Cardiac fibroblast (primary cell): Measurements from ENCODE around the gene TNF.

ENCODE experiments used
- DNase-seq, 2 donors: peaks; one replicate each; pipeline versions ENCODE4 v3.0.0 to v3.0.0-alpha.2; 2010; ENCODE audit warnings: low read depth in 2 of 2
- H3K4me3 ChIP-seq, 2 donors: replicated peaks in 1 of 2; 1 replicate in 1 of 2; 2 replicates in 1 of 2; pipeline ENCODE4 v1.5.1; 2011; ENCODE audit warnings: low read depth in 2 of 2, low read length in 2 of 2, mild to moderate bottlenecking in 2 of 2, moderate library complexity in 1 of 2
- TF ChIP-seq, protein P1 (sequence below): IDR thresholded peaks from one replicate; pipeline ENCODE4 v1.5.1; 2011; ENCODE audit warnings: low read depth, mild to moderate bottlenecking, low read length, inconsistent platforms

TNF gene

DNA sequence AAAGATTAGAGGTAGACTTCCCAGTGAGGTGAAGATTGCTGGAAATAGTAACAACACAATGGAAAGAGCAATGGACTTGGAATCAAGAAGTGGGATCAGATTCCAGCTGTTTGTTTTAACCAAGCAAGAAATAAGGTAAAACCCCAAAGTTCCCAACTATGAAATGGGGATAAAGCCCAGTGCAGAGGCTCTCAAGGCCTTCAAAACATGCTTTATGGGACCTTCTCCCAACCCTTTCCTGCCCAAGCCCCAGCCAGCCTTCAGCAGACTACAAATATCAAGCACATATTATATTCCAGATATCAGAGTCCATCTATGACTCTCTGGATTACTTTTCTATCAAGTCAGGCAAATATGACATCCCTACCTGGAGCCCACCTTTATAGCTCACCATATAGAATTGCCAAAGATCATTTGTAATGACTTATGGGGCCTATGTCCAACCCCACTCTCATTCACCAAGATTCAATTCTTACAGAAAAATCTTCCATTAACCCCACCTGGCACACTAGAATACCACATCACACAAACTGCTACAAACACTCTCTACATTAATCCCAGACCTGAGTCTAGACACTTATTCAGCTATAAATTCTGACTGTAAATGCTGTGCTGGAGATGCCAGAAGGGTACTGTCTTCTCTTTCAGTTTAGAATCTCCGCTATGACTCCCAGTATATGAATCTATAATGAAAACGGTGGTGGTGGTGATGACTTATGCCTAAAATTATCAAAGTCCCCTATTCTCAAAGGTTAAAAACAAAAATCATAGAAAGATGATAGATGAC is 39.6 kb upstream of the TNF start:
- H3K4me3 ChIP-seq = no peak overlapping the region
- TF ChIP-seq, protein P1, sequence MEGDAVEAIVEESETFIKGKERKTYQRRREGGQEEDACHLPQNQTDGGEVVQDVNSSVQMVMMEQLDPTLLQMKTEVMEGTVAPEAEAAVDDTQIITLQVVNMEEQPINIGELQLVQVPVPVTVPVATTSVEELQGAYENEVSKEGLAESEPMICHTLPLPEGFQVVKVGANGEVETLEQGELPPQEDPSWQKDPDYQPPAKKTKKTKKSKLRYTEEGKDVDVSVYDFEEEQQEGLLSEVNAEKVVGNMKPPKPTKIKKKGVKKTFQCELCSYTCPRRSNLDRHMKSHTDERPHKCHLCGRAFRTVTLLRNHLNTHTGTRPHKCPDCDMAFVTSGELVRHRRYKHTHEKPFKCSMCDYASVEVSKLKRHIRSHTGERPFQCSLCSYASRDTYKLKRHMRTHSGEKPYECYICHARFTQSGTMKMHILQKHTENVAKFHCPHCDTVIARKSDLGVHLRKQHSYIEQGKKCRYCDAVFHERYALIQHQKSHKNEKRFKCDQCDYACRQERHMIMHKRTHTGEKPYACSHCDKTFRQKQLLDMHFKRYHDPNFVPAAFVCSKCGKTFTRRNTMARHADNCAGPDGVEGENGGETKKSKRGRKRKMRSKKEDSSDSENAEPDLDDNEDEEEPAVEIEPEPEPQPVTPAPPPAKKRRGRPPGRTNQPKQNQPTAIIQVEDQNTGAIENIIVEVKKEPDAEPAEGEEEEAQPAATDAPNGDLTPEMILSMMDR = no peak
- DNase-seq = no peak

DNA sequence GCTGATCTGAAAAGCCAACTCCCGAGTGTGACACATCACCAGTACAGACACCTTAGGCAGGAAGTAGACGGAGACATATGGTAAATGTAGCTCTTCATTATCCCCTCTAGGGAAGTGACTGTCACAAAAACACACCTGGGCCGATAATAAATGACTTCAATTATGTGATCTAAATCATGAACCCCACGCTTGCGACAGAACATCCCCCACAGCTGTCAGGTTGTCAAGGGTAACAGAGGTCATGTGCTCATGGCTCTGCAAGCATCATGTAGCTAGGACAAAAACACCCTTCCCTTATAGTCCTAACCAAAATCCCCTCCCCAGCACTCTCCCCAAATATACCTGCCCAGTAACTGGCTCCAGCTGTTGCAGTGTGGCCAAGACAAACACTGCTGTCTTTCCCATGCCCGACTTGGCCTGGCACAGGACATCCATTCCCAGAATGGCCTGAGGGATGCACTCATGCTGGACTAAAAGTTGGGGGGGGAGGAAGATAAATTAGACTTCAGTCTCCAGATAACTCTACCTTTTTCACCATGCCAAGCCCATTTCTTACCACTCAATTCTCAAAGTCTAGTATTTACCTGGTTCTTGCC is 36.5 kb upstream of the TNF start:
- no peak for DNase-seq
- H3K4me3 ChIP-seq = peak overlapping the region; percentile 6 to 70
- TF ChIP-seq, protein P1 = no peak

DNA sequence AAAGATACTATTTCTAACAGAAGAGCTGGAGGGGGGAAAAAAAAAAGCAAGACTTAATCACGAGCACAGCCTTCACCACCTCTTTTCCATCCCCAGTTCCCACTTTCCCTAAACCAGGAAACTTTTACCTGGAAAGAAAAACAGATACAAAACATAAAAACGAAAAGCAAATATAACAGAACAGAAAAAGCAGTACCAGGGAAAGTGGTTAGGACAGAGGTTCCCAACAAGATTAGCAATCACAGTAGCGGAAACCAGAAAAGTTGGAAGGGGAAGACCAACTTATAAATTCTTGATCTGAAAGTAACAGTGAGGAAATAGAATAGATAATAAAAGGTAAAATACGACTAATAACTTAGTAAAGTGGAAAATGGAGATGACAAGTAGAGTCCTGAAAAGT is 34.7 kb upstream of the TNF start:
- TF ChIP-seq, protein P1 = no peak
- DNase-seq = no peak
- peak overlapping the region; percentile 70 to 72 for H3K4me3 ChIP-seq

DNA sequence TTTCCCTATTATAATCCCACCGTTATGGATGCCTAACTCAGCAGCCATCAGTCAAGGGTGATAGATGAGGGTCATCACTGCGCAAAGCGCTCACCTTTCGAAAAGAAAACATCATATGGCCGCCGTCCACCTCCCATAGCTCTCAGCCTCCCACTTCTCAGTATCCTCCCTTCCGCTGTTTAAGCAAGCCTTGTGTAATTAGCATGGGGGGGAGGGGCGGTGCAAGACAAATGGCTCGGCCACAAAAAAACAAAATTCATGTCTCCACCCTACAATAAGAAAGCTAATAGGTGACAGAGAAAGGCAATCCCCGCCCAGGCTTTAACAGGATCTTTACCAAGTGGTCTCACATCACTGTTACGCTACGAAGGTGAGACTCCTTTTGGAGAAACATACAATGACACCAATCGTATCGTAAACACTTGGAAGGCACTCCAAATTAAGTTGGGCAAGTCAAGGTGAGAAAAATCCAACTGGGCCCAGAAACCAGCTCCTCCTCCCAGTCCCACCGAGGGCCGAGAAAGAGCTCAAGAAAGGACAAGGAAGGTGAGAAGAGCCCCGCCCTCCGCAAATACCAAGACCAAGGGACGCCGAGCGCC is 34.2 kb upstream of the TNF start:
- peak; percentile 75 to 76 for DNase-seq
- TF ChIP-seq, protein P1 = no peak
- H3K4me3 ChIP-seq = peak overlapping the region; percentile 70 to 72

DNA sequence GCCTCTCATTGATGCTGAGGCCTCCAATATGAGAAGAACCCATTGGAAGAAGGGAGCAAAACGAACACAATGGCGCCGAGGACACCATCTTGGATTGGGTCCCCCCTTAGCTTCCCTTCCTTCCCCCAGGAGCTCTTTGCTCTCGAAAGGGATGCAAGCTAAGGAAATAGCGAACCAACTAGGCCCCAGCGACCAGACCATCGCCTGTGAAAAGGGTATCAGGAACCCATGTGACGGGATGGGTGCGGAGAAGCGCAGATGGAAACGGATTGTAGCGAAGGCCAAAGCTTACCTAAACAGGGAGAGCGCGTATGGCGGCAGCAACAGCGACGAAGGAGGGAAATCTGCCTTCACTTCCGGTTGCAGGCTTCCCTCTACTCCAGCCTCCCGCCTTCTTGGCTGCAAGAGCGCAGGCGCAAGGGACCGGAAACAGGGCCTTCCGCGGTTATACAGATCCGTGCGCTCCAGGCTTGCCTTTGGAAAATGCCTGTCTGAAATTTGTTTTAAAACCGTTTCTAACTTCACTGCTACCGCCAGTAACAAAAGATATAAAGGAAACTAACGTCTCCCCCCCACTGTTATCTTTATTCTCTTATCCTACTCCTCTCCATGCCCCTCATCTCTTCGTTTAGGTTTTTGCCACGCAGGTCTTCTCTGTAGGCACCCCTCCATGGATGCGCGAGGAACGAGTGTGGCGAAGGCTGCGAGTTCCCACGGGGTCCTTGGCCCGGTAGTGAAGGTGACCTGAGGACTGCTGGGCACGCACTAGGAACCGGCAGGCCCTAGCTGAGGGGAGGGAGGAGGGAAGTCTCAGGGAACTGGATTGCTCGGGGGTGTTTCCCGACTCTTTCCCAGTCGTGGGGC is 33.5 kb upstream of the TNF start, which contains the start of gene DDX39B:
TSS of gene DDX39B (minus strand) at position 346 of the 864 bp plus-strand sequence. CDS start 1,471 bp downstream, outside the sequence.
- peak; percentile 98 for DNase-seq
- H3K4me3 ChIP-seq = peak within 1 kb of the TSS; percentile 70 to 72
- TF ChIP-seq, protein P1 = no peak

DNA sequence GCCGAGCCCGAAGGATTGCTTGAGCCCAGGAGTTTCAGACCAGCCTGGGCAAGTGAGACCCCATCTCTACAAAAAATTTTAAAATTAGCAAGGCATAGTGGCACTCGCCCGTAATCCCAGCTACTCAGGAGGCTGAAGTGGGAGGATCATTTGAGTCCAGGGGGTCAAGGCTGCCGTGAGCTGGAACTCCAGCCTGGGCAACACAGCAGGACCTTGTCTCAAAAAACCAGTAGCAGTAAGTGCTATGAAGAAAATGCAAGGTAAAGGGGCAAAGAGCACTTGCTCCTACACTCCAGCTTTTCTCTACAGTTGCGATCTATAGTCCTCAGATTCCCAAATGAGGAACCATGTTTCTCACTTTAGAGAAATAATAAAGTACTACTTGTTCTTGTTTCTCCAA is 31.7 kb upstream of the TNF start:
- DNase-seq = no peak
- H3K4me3 ChIP-seq = no peak overlapping the region
- TF ChIP-seq, protein P1 = no peak
